Karpas-422 (cell line): ENCODE data around the gene PTPN6. TPM values are rescaled to one million over a fixed set of nuclear protein-coding genes. Genes with fewer than 3 reads are reported as not detected.
A peak's percentile ranks its signal among the peaks of the same experiment; 100 is the strongest.

Experiments used
- DNase-seq: peaks from one replicate; pipeline ENCODE4 v3.0.0-alpha.2; 2015
- H2AFZ ChIP-seq: fragments of 200-600 bp; sonication (generic); 2 replicates; pipeline ENCODE4 v1.6.1; 2014; ENCODE audit warnings: antibody characterized with exemption, low read length, mixed read lengths
- H3K27ac ChIP-seq: fragments of 200-600 bp; sonication (generic); 2 replicates; pipeline ENCODE4 v1.5.1; 2014; ENCODE audit warnings: mild to moderate bottlenecking, low read length, moderate library complexity
- H3K27me3 ChIP-seq: fragments of 200-600 bp; sonication (generic); 2 replicates; pipeline ENCODE4 v1.6.1; 2014; ENCODE audit warnings: low read length, mixed read lengths
- H3K36me3 ChIP-seq: fragments of 200-600 bp; sonication (generic); 2 replicates; pipeline ENCODE4 v1.6.1; 2014; ENCODE audit warnings: low read length, mixed read lengths; ENCODE audit not compliant: insufficient read depth
- H3K4me1 ChIP-seq: fragments of 200-600 bp; sonication (generic); 2 replicates; pipeline ENCODE4 v1.6.1; 2014; ENCODE audit warnings: mild to moderate bottlenecking, low read length, mixed read lengths
- H3K4me2 ChIP-seq: fragments of 200-600 bp; sonication (generic); 2 replicates; pipeline ENCODE4 v1.6.1; 2014; ENCODE audit warnings: low read length, low read depth, mild to moderate bottlenecking; ENCODE audit not compliant: poor library complexity, severe bottlenecking
- H3K4me3 ChIP-seq: fragments of 200-600 bp; sonication (generic); 2 replicates; pipeline ENCODE4 v1.5.1; 2014; ENCODE audit warnings: mild to moderate bottlenecking, antibody characterized with exemption, low read length, mixed read lengths
- H3K79me2 ChIP-seq: fragments of 200-600 bp; sonication (generic); 2 replicates; pipeline ENCODE4 v1.6.1; 2014; ENCODE audit warnings: mild to moderate bottlenecking, low read length, mixed read lengths
- H3K9ac ChIP-seq: fragments of 200-600 bp; sonication (generic); 2 replicates; pipeline ENCODE4 v1.6.0; 2014; ENCODE audit warnings: low read length
- H3K9me2 ChIP-seq: fragments of 200-600 bp; sonication (generic), shearing (Covaris generic); replicated peaks from 2 replicates; pipeline ENCODE4 v1.6.0; 2014; ENCODE audit warnings: mild to moderate bottlenecking, low read length, moderate library complexity; ENCODE audit not compliant: insufficient read depth
- H3K9me3 ChIP-seq: fragments of 300-700, 200-600 bp; sonication (generic); 2 replicates; pipeline ENCODE4 v1.6.1; 2014; ENCODE audit warnings: low read length, mixed read lengths
- H4K20me1 ChIP-seq: fragments of 200-600 bp; sonication (generic); 2 replicates; pipeline ENCODE4 v1.6.1; 2014; ENCODE audit warnings: mild to moderate bottlenecking, antibody characterized with exemption, low read length, low read depth; ENCODE audit not compliant: insufficient read depth
- total RNA-seq: library from RNA; depleted of rRNA; stranded (reverse); fragments of >200 nt; shearing (Covaris generic); gene quantifications from 2 replicates; pipeline ENCODE4 v1.2.3, GENCODE V29; 2014; ENCODE audit warnings: low replicate concordance

PTPN6 gene
- total RNA-seq, 1 experiment from 2014 or later = 411 TPM

GRCh38 chr12:6974180-6974579 is 23.0 kb downstream of the PTPN6 start:
- Histone ChIP-seq H3K27me3 (no peaks in the 10 kb centered on the region), H3K9ac (peak overlapping the region; percentile 52), H2AFZ (no peak overlapping the region), H3K79me2 (peaks cover 38% of the 10 kb centered on the region), H3K36me3 (peaks cover 52% of the 10 kb centered on the region), H3K9me3 (no peaks in the 10 kb centered on the region), H3K4me3 (peak overlapping the region; percentile 95; the same call in 1 of the 2 replicates), H3K4me2 (peak overlapping the region; percentile 98), H3K4me1 (peaks cover 45% of the 10 kb centered on the region), H3K9me2 (no peaks in the 10 kb centered on the region), H4K20me1 (0 out of 2 replicates have a peak, but pooled peaks cover 4% of the 10 kb centered on the region), H3K27ac (peak overlapping the region; percentile 84)
- DNase-seq = peak; percentile 87

- H3K9me2 ChIP-seq = no peaks in the 10 kb centered on the region
- H3K4me3 ChIP-seq = no peak overlapping the region
- peak overlapping the region; percentile 84 for H3K27ac ChIP-seq
- H2AFZ ChIP-seq = no peak overlapping the region
- H3K36me3 ChIP-seq = peaks cover 54% of the 10 kb centered on the region
- H3K9me3 ChIP-seq = no peaks in the 10 kb centered on the region
- peaks cover 42% of the 10 kb centered on the region for H3K4me1 ChIP-seq
- H3K4me2 ChIP-seq = no peak overlapping the region
- peaks cover 25% of the 10 kb centered on the region for H3K79me2 ChIP-seq
- no peak overlapping the region for H3K9ac ChIP-seq
- H4K20me1 ChIP-seq = 0 out of 2 replicates have a peak, but pooled peaks cover 4% of the 10 kb centered on the region
- no peak for DNase-seq
- no peaks in the 10 kb centered on the region for H3K27me3 ChIP-seq
Measured at GRCh38 chr12:6975297-6976032, 24.3 kb downstream of the PTPN6 start.

- Histone ChIP-seq H3K4me3 (no peak overlapping the region), H3K9me3 (no peaks in the 10 kb centered on the region), H3K27ac (no peak overlapping the region), H3K4me2 (no peak overlapping the region), H2AFZ (no peak overlapping the region), H3K36me3 (peaks cover 63% of the 10 kb centered on the region), H3K27me3 (no peaks in the 10 kb centered on the region), H3K79me2 (peaks cover 6% of the 10 kb centered on the region), H3K4me1 (peaks cover 30% of the 10 kb centered on the region), H3K9me2 (no peaks in the 10 kb centered on the region), H4K20me1 (0 out of 2 replicates have a peak, but pooled peaks cover 4% of the 10 kb centered on the region), H3K9ac (no peak overlapping the region)
- DNase-seq = no peak
Measured at GRCh38 chr12:6977653-6978052, 26.5 kb downstream of the PTPN6 start.

GRCh38 chr12:6978188-6978587 is 27.0 kb downstream of the PTPN6 start:
- peaks cover 24% of the 10 kb centered on the region for H3K4me1 ChIP-seq
- H3K9me2 ChIP-seq = no peaks in the 10 kb centered on the region
- H3K27ac ChIP-seq = no peak overlapping the region
- H3K4me2 ChIP-seq = no peak overlapping the region
- peaks cover under 1% of the 10 kb centered on the region; the same call in 1 of the 2 replicates for H3K79me2 ChIP-seq
- DNase-seq = no peak
- H3K4me3 ChIP-seq = no peak overlapping the region
- no peak overlapping the region for H3K9ac ChIP-seq
- no peaks in the 10 kb centered on the region for H3K9me3 ChIP-seq
- H3K27me3 ChIP-seq = no peaks in the 10 kb centered on the region
- peaks cover 65% of the 10 kb centered on the region for H3K36me3 ChIP-seq
- H2AFZ ChIP-seq = no peak overlapping the region
- 0 out of 2 replicates have a peak, but pooled peaks cover 4% of the 10 kb centered on the region for H4K20me1 ChIP-seq

GRCh38 chr12:6978611-6979011 is 27.5 kb downstream of the PTPN6 start:
- Histone ChIP-seq H3K27me3 (no peaks in the 10 kb centered on the region), H3K4me3 (no peak overlapping the region), H2AFZ (no peak overlapping the region), H3K9me3 (no peaks in the 10 kb centered on the region), H3K36me3 (peaks cover 68% of the 10 kb centered on the region), H3K9me2 (no peaks in the 10 kb centered on the region), H3K27ac (no peak overlapping the region), H3K4me2 (no peak overlapping the region), H4K20me1 (0 out of 2 replicates have a peak, but pooled peaks cover 4% of the 10 kb centered on the region), H3K4me1 (peaks cover 20% of the 10 kb centered on the region), H3K9ac (no peak overlapping the region), H3K79me2 (no peaks in the 10 kb centered on the region)
- no peak for DNase-seq

GRCh38 chr12:6979021-6979420 is 27.9 kb downstream of the PTPN6 start:
- no peak overlapping the region for H3K27ac ChIP-seq
- H2AFZ ChIP-seq = no peak overlapping the region
- H3K4me3 ChIP-seq = no peak overlapping the region
- H3K9ac ChIP-seq = no peak overlapping the region
- no peak for DNase-seq
- H3K36me3 ChIP-seq = peaks cover 68% of the 10 kb centered on the region
- no peaks in the 10 kb centered on the region for H3K9me2 ChIP-seq
- no peaks in the 10 kb centered on the region for H3K9me3 ChIP-seq
- no peaks in the 10 kb centered on the region for H3K27me3 ChIP-seq
- H3K4me2 ChIP-seq = no peak overlapping the region
- H3K4me1 ChIP-seq = peaks cover 16% of the 10 kb centered on the region
- H4K20me1 ChIP-seq = 0 out of 2 replicates have a peak, but pooled peaks cover 4% of the 10 kb centered on the region
- H3K79me2 ChIP-seq = 0 out of 2 replicates have a peak, but pooled peaks cover under 1% of the 10 kb centered on the region

- 0 out of 2 replicates have a peak, but pooled peaks cover 3% of the 10 kb centered on the region for H3K79me2 ChIP-seq
- H3K9me3 ChIP-seq = no peaks in the 10 kb centered on the region
- no peak for DNase-seq
- no peak overlapping the region for H3K9ac ChIP-seq
- H2AFZ ChIP-seq = no peak overlapping the region
- 0 out of 2 replicates have a peak, but pooled peaks cover 4% of the 10 kb centered on the region for H4K20me1 ChIP-seq
- H3K36me3 ChIP-seq = peaks cover 64% of the 10 kb centered on the region
- no peaks in the 10 kb centered on the region for H3K27me3 ChIP-seq
- H3K9me2 ChIP-seq = no peaks in the 10 kb centered on the region
- peaks cover 12% of the 10 kb centered on the region for H3K4me1 ChIP-seq
- no peak overlapping the region for H3K27ac ChIP-seq
- no peak overlapping the region for H3K4me3 ChIP-seq
- H3K4me2 ChIP-seq = no peak overlapping the region
Measured at GRCh38 chr12:6979453-6979852, 28.3 kb downstream of the PTPN6 start.

- DNase-seq = no peak
Measured at GRCh38 chr12:6980075-6980474, 28.9 kb downstream of the PTPN6 start.

More at GRCh38 chr12:6980075-6980474, 28.9 kb downstream of the PTPN6 start:
- no peak overlapping the region for H3K4me2 ChIP-seq
- 0 out of 2 replicates have a peak, but pooled peaks cover 4% of the 10 kb centered on the region for H4K20me1 ChIP-seq
- peaks cover 57% of the 10 kb centered on the region for H3K36me3 ChIP-seq
- H3K9ac ChIP-seq = no peak overlapping the region
- H3K4me1 ChIP-seq = peaks cover 6% of the 10 kb centered on the region
- no peak overlapping the region for H3K27ac ChIP-seq
- H3K4me3 ChIP-seq = no peak overlapping the region
- no peaks in the 10 kb centered on the region for H3K27me3 ChIP-seq
- H3K9me2 ChIP-seq = no peaks in the 10 kb centered on the region
- H3K79me2 ChIP-seq = 0 out of 2 replicates have a peak, but pooled peaks cover 6% of the 10 kb centered on the region
- H3K9me3 ChIP-seq = no peaks in the 10 kb centered on the region
- H2AFZ ChIP-seq = no peak overlapping the region
